CD1c-positive myeloid dendritic cell (primary cell): ENCODE results near the gene FGGY.
A peak's percentile ranks its signal among the peaks of the same experiment; 100 is the strongest.

Experiments
- DNase-seq: peaks from one replicate; pipeline ENCODE4 v3.0.0-alpha.2; 2016; ENCODE audit errors: extremely low spot score

FGGY gene

GRCh38 chr1:59414406-59415133 is 117.7 kb downstream of the FGGY start:
- DNase-seq = no peak

- DNase-seq = no peak
Measured at GRCh38 chr1:59415286-59415850, 118.5 kb downstream of the FGGY start.

DNA sequence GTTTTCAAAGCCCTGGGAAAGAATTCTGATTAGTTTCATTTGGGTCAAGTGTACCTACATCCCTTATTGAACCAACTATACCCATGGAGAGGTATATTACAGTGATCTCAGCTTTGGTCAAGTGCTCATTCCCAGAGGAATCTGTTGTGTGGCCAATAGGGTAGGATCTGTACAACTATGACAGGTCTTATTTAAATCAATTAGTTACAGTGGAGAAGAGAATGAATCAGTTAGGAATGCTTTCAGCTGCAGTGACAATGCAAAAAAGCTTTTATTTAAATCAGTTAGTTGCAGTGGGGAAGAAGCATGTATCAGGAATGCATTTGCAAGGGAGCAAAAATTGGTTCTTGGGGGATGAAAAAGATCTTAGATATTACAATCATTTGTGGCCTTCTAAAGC is 119.0 kb downstream of the FGGY start:
- no peak for DNase-seq

GRCh38 chr1:59417406-59417805 is 120.5 kb downstream of the FGGY start:
- DNase-seq = no peak

- DNase-seq = no peak
Measured at GRCh38 chr1:59418363-59419144, 121.7 kb downstream of the FGGY start.

- no peak for DNase-seq
Measured at GRCh38 chr1:59419361-59420140, 122.7 kb downstream of the FGGY start.

DNA sequence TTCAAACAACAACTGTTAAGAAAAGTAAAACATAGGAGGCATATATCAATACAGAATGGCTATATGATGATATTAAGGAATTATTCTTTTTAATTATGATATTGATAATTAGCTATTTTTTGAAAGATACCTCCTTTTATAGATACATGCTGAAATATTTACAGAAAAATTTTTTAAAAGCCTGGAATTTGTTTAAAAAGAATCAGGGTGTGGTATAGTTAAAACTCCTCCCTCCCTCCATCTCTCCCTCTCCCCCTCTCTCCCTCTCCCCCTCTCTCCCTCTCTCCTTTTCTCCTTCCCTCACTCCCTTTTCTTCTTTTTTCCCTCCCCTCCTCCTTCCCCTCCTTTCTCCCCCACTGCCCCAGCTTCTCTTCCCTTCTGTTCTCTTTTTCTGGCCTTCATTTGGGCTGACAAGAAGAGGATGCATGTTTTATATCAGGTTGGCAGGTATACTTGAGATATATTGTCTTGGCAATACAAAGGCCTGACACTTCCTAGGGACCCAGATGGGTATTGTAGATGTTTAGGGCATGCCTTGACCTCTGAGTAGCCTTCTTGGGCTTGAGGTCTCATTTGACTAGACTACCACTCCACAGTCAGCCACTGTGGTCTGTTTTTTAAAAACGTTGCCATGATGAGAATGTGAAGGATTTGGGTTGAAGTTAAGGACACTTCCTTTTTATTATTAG is 124.5 kb downstream of the FGGY start:
- no peak for DNase-seq

DNA sequence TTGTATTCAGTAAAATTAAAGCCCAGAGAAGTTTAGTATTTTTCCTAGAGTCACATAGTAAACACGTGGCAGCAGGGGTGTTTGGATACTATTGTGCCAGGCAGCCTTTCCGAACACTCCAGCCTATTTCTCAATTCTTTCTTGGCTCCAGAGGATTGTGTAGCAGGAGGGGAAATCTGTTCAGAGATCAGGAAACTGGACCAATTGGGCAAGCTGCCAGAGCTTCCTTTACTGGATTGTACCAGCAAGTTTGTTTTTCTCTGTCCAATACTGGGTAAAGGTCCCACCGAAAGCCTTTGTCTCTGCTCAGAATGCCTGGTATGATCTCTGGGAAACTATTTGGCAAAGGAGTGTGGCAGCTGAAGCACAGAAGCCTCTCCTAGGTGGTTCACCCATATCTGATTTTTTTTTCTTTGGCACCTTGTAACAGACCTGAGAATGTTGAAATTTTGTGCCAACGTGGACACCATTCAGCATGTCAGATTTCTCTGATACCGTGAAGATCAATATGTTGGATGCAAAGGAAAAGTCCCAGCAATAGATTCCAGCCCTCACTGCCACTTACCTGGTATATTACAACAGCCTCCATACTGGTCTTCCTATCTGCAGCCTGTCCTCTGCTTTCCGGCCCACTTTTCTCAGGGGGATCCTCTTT is 126.2 kb downstream of the FGGY start:
- DNase-seq = no peak

DNA sequence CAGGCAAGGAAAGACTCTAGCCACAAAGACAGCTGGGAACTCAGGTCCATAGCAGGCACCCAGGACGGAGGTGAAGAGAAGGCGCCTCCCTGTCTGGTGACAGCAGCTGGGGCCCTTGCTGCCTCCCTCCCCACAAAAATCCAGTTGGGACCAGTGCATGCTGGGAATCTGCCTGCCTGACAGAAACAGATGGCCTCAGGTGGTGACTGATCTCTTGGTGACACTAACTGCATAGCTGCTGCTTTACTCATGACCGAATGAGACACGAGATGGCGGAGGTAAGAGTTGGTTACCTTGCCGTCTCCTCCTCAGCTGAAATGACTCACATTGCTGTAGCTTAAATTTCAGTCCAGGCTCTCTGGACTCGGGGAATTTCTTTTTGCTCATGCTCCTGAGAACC is 130.3 kb downstream of the FGGY start:
- DNase-seq = no peak

DNA sequence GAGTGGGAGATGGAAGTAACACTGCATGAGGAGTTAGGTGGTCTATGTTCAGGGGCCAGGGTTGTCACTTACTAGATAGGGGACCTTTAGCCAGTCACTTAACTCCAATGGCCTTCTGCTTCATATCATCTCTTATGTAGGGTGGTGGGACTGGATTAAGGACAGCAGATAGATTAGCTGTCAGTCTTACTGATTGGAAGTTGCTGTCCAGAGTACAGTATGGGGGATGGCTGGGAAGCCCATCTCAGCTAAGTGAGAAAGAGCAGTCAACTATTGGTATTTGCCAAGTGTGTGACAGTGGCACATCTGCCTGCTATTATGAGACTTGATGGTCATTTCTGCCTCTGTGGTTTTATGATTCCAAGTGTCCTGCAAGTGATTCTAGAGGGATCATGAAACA is 130.9 kb downstream of the FGGY start:
- DNase-seq = no peak

DNA sequence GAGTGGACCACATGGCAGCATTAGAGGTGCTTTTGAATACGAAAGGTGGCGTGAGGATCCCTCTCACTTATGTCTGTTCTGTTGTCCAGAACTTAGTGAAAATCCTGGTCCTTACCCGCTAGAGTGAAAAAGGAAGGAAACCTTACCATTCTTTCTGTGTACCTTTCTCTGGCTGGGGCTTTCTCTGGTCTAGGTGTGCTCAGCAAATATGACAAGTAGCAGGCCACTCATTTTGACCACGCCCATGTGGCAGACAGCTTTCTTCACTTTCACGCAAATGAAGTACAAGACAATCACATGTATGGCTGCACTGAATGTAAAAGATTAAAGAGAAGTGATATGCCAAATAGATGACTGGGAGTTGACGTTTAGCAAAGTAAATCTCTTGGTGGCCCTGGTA is 131.9 kb downstream of the FGGY start:
- no peak for DNase-seq

DNA sequence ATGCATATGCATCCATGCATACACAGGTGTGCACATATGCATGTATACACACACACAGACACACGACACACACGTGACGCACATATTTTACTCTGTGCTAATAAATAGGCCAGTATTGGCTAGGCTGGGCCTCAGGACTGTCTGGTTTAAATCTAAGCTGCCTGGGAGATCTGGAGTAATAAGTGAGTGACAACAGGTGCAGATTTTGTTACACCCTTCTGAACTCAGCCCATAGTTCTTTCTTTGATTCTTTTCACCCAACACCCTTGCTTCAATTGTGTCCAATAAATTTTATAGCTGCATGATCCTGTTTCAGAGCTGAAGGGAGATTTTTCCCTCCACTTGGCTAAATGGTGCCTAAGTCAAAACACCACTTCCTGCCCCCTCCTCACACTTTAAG is 132.8 kb downstream of the FGGY start:
- no peak for DNase-seq

- DNase-seq = no peak
Measured at GRCh38 chr1:59431566-59432294, 134.8 kb downstream of the FGGY start.

DNA sequence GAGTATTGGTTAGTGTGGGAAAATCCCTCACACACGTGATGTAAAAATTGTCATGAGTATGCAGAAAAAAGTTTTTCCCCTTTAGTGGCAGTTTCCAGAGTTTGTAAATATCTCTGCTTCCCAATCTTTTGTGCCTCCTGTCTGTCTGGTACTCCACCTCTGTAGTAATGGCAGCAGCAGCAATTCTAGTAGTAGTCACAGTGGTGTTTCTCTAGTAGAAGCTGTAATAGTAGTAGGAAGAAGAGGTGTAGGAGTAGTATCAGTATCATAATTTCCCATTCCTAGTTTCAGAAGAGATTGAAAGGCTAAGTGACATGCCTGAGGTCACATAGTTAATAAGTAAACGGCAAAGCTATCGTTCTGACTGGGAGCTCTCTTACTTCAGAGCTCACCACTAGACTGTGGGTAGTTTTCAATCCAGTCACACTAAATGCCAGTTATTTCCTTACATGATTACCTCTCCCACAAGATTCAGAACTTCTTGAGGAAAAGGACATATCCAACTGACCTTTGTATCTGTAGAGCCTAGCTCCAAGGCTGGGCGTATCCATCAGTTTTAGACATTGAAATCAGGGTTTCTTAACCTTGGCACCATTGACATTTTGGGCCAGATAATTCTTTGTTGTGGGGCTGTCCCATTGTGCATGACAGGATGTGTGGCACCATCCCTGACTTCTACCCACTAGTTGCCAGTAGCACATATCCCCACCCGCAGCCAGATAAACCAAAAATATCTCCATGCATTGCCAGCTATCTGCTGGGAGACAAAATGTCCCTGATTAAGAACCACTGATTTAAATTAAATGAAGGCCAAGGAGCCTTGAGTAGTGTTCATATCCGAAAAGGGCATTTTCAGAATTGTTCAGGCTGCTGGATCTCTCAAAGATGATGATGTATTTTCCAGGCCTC is 135.9 kb downstream of the FGGY start:
- DNase-seq = no peak

DNA sequence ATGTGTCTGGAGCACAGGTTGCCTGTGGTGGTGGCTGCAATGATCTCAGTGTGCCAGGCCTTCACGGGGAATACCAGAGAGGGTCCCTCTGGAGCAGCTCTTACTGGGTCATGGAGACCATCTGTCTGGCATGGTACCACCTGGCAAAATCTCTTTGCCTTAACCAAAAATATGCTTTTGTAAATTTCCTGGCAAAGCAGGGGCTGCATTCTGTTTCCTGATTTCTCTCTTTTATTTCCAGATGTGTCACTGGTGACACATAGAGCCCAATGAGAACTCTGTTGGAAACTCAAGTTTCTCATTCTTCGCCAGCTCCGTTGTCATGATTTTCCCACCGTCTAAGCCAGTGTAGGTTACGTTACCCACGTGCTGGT is 136.5 kb downstream of the FGGY start:
- no peak for DNase-seq

DNA sequence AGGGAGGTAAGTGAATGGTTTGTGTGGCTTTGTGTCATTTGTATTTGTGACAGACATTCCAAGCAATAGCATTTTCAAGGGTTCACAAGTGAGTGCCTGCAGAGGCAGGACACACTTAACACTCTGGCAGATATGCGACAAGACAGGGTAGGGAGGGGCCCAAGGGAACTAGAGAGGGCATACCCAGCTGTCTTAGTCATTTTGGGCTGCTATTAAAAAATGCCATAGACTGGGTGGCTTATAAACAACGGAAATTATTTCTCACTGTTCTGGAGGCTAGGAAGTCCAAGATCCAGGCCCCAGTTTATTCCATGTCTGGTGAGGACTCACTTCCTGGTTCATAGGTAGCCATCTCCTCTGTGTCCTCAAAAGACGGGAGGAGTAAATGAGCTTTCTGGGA is 137.4 kb downstream of the FGGY start:
- no peak for DNase-seq

DNA sequence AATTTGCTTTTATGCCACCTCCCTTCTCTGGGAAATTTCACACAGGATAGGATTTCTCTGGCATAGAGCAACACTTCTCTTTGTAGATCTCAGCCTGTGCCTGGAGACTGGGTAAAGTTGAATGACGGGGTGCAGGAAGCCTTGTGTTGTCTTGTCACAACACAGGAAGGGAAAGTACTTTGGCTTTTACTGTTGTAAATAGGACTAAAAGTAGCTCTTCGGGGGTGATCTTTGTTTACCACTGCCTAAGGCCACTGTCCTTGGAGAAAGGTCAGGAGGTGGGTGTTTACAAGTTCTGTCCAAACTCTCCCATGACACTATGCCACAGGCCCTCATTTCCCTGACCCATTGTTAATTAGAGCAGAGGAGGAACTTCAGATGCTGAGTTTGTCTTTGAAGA is 139.7 kb downstream of the FGGY start:
- peak; percentile 11 for DNase-seq

DNA sequence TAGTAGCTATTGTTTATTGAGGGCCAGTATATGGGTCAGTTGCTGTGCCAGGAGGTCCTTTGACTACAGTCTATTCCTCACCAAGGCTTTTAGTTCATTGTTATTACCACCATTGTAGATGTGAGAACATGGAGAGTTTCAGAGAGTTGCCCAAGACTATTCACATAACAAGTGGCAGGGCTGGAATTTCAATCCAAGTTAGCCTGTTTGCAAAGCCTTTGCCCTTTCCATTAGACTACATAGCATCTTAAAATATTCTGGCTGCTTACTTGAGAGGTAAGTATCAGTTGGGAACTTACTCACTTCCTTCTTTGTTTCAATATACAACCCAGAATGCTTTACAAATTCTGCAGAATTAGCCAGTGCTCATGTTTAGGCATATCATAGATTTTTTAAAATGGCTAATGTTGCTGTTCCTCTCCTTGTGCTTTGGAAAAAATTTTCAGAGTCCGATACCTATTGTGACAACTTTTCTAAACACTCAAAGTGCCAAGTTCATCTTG is 141.2 kb downstream of the FGGY start:
- no peak for DNase-seq

DNA sequence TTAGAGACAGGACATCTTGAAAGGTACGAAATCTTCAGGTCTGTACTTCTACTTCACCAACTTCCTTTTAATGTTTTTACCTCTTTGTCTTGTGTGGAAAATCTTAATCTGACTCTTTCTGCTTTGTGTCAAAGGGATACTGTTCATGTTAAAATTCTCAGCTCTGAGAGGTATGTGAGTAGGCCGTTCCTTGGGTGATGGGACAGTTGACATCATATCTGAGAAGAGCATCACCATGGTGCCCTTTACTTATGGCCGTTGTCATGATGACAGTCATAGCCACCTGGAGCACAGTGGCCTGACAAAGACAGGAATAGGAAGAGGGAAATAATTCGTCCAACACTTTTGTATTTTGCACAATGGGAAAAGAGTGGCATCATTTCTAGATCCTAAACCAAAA is 145.6 kb downstream of the FGGY start:
- DNase-seq = no peak
